ENCODE measurements around the gene ERC1.

ERC1 gene

GRCh38 chr12:1115484-1116231 lies 124.6 kb downstream of the ERC1 start:
- Histone ChIP-seq H3K4me3 (ENCODE audit: low read length) (no peak overlapping the region), H3K27me3 (ENCODE audit: control insufficient read depth, low read length) (no peaks in the 10 kb centered on the region), H3K9me2 (replicated peaks; ENCODE audit: control insufficient read depth, low read length) (no peaks in the 10 kb centered on the region), H3K36me3 (ENCODE audit: control insufficient read depth, low read length) (peaks cover 11% of the 10 kb centered on the region), H3K9me3 (ENCODE audit: control insufficient read depth, insufficient read depth, low read length) (no peaks in the 10 kb centered on the region), H3K4me2 (ENCODE audit: low read length) (no peak overlapping the region), H4K20me1 (ENCODE audit: control insufficient read depth, insufficient read depth, low read depth, low read length) (no peaks in the 10 kb centered on the region), H3K79me2 (ENCODE audit: control insufficient read depth, low read length) (no peaks in the 10 kb centered on the region), H3F3A (ENCODE audit: control insufficient read depth, insufficient read depth) (peaks cover 9% of the 10 kb centered on the region; the same call in 1 of the 2 replicates), H3K27ac (ENCODE audit: low read depth, low read length) (no peak overlapping the region), H3K4me1 (ENCODE audit: control insufficient read depth, low read length) (no peaks in the 10 kb centered on the region)
- TF ChIP-seq CTCF (IDR thresholded peaks at IDR 0.05; ENCODE audit: low read depth, low read length, poor library complexity, severe bottlenecking) (no peak), EZH2phosphoT487 (IDR thresholded peaks at IDR 0.05; ENCODE audit: borderline replicate concordance, low read length) (no peak)

- TF ChIP-seq EZH2phosphoT487 (IDR thresholded peaks at IDR 0.05; ENCODE audit: borderline replicate concordance, low read length): no peak
- TF ChIP-seq CTCF (IDR thresholded peaks at IDR 0.05; ENCODE audit: low read depth, low read length, poor library complexity, severe bottlenecking): no peak
- Histone ChIP-seq H3K27ac (ENCODE audit: low read depth, low read length) (no peak overlapping the region), H4K20me1 (ENCODE audit: control insufficient read depth, insufficient read depth, low read depth, low read length) (no peaks in the 10 kb centered on the region), H3K4me1 (ENCODE audit: control insufficient read depth, low read length) (no peaks in the 10 kb centered on the region), H3F3A (ENCODE audit: control insufficient read depth, insufficient read depth) (peaks cover 9% of the 10 kb centered on the region; the same call in 1 of the 2 replicates), H3K27me3 (ENCODE audit: control insufficient read depth, low read length) (no peaks in the 10 kb centered on the region), H3K4me2 (ENCODE audit: low read length) (no peak overlapping the region), H3K79me2 (ENCODE audit: control insufficient read depth, low read length) (no peaks in the 10 kb centered on the region), H3K36me3 (ENCODE audit: control insufficient read depth, low read length) (peaks cover 3% of the 10 kb centered on the region), H3K9me2 (replicated peaks; ENCODE audit: control insufficient read depth, low read length) (no peaks in the 10 kb centered on the region), H3K4me3 (ENCODE audit: low read length) (no peak overlapping the region), H3K9me3 (ENCODE audit: control insufficient read depth, insufficient read depth, low read length) (no peaks in the 10 kb centered on the region)
These were observed 126.3 kb downstream of the ERC1 start for GRCh38 chr12:1117371-1117770.

GRCh38 chr12:1117970-1118563 lies 127.0 kb downstream of the ERC1 start:
- TF ChIP-seq CTCF (IDR thresholded peaks at IDR 0.05; ENCODE audit: low read depth, low read length, poor library complexity, severe bottlenecking) (peak; percentile 93), EZH2phosphoT487 (IDR thresholded peaks at IDR 0.05; ENCODE audit: borderline replicate concordance, low read length) (no peak)
- Histone ChIP-seq H3K27ac (ENCODE audit: low read depth, low read length) (no peak overlapping the region), H3K79me2 (ENCODE audit: control insufficient read depth, low read length) (no peaks in the 10 kb centered on the region), H3K4me3 (ENCODE audit: low read length) (no peak overlapping the region), H3K4me1 (ENCODE audit: control insufficient read depth, low read length) (no peaks in the 10 kb centered on the region), H3K27me3 (ENCODE audit: control insufficient read depth, low read length) (no peaks in the 10 kb centered on the region), H3K4me2 (ENCODE audit: low read length) (no peak overlapping the region), H3K9me3 (ENCODE audit: control insufficient read depth, insufficient read depth, low read length) (no peaks in the 10 kb centered on the region), H3F3A (ENCODE audit: control insufficient read depth, insufficient read depth) (peaks cover 9% of the 10 kb centered on the region; the same call in 1 of the 2 replicates), H4K20me1 (ENCODE audit: control insufficient read depth, insufficient read depth, low read depth, low read length) (no peaks in the 10 kb centered on the region), H3K36me3 (ENCODE audit: control insufficient read depth, low read length) (peaks cover 2% of the 10 kb centered on the region; the same call in 1 of the 2 replicates), H3K9me2 (replicated peaks; ENCODE audit: control insufficient read depth, low read length) (no peaks in the 10 kb centered on the region)

Measured in DOHH2 (cell line).